Measurements from ENCODE around the gene DHCR7.
"Not testable (repeated sequence)": the region's sequence is repeated elsewhere in the genome, so short reads cannot be mapped to it uniquely, and the experiment has no call there.

Gene DHCR7

GRCh38 chr11:71423181-71423790 lies 24.9 kb downstream of the DHCR7 start:
- Histone ChIP-seq H3K27ac (no peak overlapping the region), H3K27me3 (peaks cover 0 to 17% of the 10 kb centered on the region in 2 donors), H3K36me3 (no peaks in the 10 kb centered on the region), H3K4me3 (no peak overlapping the region), H3K9me3 (no peaks in the 10 kb centered on the region), H3K4me1 (no peaks in the 10 kb centered on the region)
- intact Hi-C loops (cut with DNase I; ENCODE audit: low total_unique reads): no loop called here
- TF ChIP-seq, protein P1, sequence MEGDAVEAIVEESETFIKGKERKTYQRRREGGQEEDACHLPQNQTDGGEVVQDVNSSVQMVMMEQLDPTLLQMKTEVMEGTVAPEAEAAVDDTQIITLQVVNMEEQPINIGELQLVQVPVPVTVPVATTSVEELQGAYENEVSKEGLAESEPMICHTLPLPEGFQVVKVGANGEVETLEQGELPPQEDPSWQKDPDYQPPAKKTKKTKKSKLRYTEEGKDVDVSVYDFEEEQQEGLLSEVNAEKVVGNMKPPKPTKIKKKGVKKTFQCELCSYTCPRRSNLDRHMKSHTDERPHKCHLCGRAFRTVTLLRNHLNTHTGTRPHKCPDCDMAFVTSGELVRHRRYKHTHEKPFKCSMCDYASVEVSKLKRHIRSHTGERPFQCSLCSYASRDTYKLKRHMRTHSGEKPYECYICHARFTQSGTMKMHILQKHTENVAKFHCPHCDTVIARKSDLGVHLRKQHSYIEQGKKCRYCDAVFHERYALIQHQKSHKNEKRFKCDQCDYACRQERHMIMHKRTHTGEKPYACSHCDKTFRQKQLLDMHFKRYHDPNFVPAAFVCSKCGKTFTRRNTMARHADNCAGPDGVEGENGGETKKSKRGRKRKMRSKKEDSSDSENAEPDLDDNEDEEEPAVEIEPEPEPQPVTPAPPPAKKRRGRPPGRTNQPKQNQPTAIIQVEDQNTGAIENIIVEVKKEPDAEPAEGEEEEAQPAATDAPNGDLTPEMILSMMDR (IDR thresholded peaks at IDR 0.05): no peak
- no peak for DNase-seq

DNA sequence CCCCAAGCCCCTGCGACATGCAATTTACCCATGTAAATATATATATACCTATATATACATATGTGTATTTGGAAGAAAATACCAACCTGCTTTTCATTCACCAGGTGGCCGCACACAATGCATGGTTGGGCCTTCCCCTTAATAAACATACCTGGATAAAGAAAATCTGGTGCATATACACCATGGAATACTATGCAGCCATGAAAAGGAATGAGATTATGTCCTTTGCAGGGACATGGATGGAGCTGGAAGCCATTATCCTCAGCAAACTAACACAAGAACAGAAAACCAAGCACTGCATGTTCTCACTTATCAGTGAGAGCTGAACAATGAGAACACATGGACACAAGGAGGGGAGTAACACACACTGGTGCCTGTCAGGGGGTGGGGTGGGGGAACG lies 25.9 kb downstream of the DHCR7 start:
- H3K36me3 ChIP-seq; intact Hi-C loops (cut with DNase I; ENCODE audit: low total_unique reads); H3K27ac ChIP-seq; H3K9me3 ChIP-seq; H3K4me1 ChIP-seq; H3K4me3 ChIP-seq; DNase-seq: not testable (repeated sequence)
- H3K27me3 ChIP-seq: peaks cover 0 to 17% of the 10 kb centered on the region in 2 donors

- H3K4me3 ChIP-seq: no peak overlapping the region
- no peak overlapping the region for H3K27ac ChIP-seq
- H3K9me3 ChIP-seq: no peaks in the 10 kb centered on the region
- no peaks in the 10 kb centered on the region for H3K36me3 ChIP-seq
- DNase-seq: no peak
- TF ChIP-seq, protein P1 (IDR thresholded peaks at IDR 0.05): no peak
- peaks cover 0 to 17% of the 10 kb centered on the region in 2 donors for H3K27me3 ChIP-seq
- intact Hi-C loops (cut with DNase I; ENCODE audit: low total_unique reads): no loop called here
- no peaks in the 10 kb centered on the region for H3K4me1 ChIP-seq
Observed at GRCh38 chr11:71421392-71421950, 26.7 kb downstream of the DHCR7 start.

GRCh38 chr11:71420455-71421241 lies 27.5 kb downstream of the DHCR7 start:
- H3K4me3 ChIP-seq: no peak overlapping the region
- intact Hi-C loops (cut with DNase I; ENCODE audit: low total_unique reads): no loop called here
- peaks cover 0 to 17% of the 10 kb centered on the region in 2 donors for H3K27me3 ChIP-seq
- H3K9me3 ChIP-seq: no peaks in the 10 kb centered on the region
- no peaks in the 10 kb centered on the region for H3K36me3 ChIP-seq
- TF ChIP-seq, protein P1 (IDR thresholded peaks at IDR 0.05): peak; percentile 30 to 36
- no peak for DNase-seq
- H3K27ac ChIP-seq: no peak overlapping the region
- no peaks in the 10 kb centered on the region for H3K4me1 ChIP-seq

- TF ChIP-seq, protein P1 (IDR thresholded peaks at IDR 0.05): no peak
- no peaks in the 10 kb centered on the region for H3K9me3 ChIP-seq
- H3K27ac ChIP-seq: no peak overlapping the region
- no peaks in the 10 kb centered on the region for H3K4me1 ChIP-seq
- no peak overlapping the region for H3K4me3 ChIP-seq
- DNase-seq: no peak
- intact Hi-C loops (cut with DNase I; ENCODE audit: low total_unique reads): no loop called here
- H3K27me3 ChIP-seq: peaks cover 0 to 17% of the 10 kb centered on the region in 2 donors
- H3K36me3 ChIP-seq: no peaks in the 10 kb centered on the region
Observed at GRCh38 chr11:71418643-71419042, 29.6 kb downstream of the DHCR7 start.

- H3K4me3 ChIP-seq: no peak overlapping the region
- H3K4me1 ChIP-seq: no peaks in the 10 kb centered on the region
- no peaks in the 10 kb centered on the region for H3K9me3 ChIP-seq
- H3K36me3 ChIP-seq: no peaks in the 10 kb centered on the region
- peaks cover 0 to 11% of the 10 kb centered on the region in 2 donors for H3K27me3 ChIP-seq
- intact Hi-C loops (cut with DNase I; ENCODE audit: low total_unique reads): no loop called here
- no peak overlapping the region for H3K27ac ChIP-seq
- DNase-seq: no peak
- TF ChIP-seq, protein P1 (IDR thresholded peaks at IDR 0.05): no peak
Observed at GRCh38 chr11:71414645-71415044, 33.5 kb downstream of the DHCR7 start.
